Mononuclear cell (primary cell): ENCODE data around the gene NCKAP5. TPM values are rescaled to one million over a fixed set of nuclear protein-coding genes. Genes with fewer than 3 reads are reported as not detected.

Source experiments
- H3K27me3 ChIP-seq: 2 replicates; pipeline ENCODE4 v1.6.0; 2011; ENCODE audit warnings: low read length, control low read depth; ENCODE audit not compliant: insufficient read depth
- H3K4me1 ChIP-seq: 2 replicates; pipeline ENCODE4 v1.5.1; 2011; ENCODE audit warnings: mild to moderate bottlenecking, low read length, control low read depth; ENCODE audit not compliant: insufficient read depth
- H3K4me3 ChIP-seq: 2 replicates; pipeline ENCODE4 v1.5.1; 2011; ENCODE audit warnings: mild to moderate bottlenecking, low read length, moderate library complexity
- H3K9me3 ChIP-seq: 2 replicates; pipeline ENCODE4 v1.5.1; 2011; ENCODE audit warnings: low read depth, mild to moderate bottlenecking, control low read depth, low read length
- total RNA-seq: library from RNA; depleted of rRNA; stranded (reverse); fragments of >200 nt; gene quantifications from one replicate; pipeline ENCODE4 v1.2.3, GENCODE V29; 2012

Gene NCKAP5
- total RNA-seq, 1 donor, result under 0.01 TPM

- no peaks in the 10 kb centered on the region for H3K27me3 ChIP-seq
- no peaks in the 10 kb centered on the region for H3K4me1 ChIP-seq
- no peaks in the 10 kb centered on the region for H3K9me3 ChIP-seq
- no peak overlapping the region for H3K4me3 ChIP-seq
Observed at GRCh38 chr2:133078667-133079411, 489.4 kb downstream of the NCKAP5 start.

- H3K4me1 ChIP-seq, result no peaks in the 10 kb centered on the region
- no peak overlapping the region for H3K4me3 ChIP-seq
- H3K9me3 ChIP-seq, result no peaks in the 10 kb centered on the region
- no peaks in the 10 kb centered on the region for H3K27me3 ChIP-seq
Observed at GRCh38 chr2:133077269-133077822, 490.9 kb downstream of the NCKAP5 start.

- Histone ChIP-seq H3K4me1 (no peaks in the 10 kb centered on the region), H3K27me3 (no peaks in the 10 kb centered on the region), H3K4me3 (no peak overlapping the region), H3K9me3 (no peaks in the 10 kb centered on the region)
Observed at GRCh38 chr2:133072837-133073694, 495.2 kb downstream of the NCKAP5 start.

DNA sequence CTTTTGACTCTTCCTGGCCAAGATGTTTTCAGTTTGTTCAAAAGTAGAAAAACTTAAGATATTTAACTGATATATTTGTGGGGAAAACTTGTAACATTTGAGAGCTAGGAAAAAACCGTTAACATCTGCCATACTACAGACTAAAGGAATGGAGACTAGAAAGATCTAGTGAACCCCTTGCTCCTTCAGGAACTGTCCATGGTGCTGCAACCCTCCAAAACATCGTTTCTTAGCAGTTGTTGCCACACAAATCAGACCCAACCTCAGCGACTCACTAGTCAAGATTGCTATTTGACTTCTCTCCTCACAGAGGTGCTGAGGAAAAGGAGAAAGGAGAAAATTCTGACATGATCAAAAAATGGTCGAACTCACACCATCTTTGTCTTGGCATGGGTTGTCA is 504.5 kb downstream of the NCKAP5 start:
- Histone ChIP-seq H3K4me1 (no peaks in the 10 kb centered on the region), H3K4me3 (no peak overlapping the region), H3K9me3 (no peaks in the 10 kb centered on the region), H3K27me3 (no peaks in the 10 kb centered on the region)

GRCh38 chr2:133062931-133063665 is 505.2 kb downstream of the NCKAP5 start:
- no peaks in the 10 kb centered on the region for H3K4me1 ChIP-seq
- H3K27me3 ChIP-seq, result no peaks in the 10 kb centered on the region
- no peak overlapping the region for H3K4me3 ChIP-seq
- no peaks in the 10 kb centered on the region for H3K9me3 ChIP-seq

GRCh38 chr2:133061874-133062593 is 506.2 kb downstream of the NCKAP5 start:
- Histone ChIP-seq H3K9me3 (no peaks in the 10 kb centered on the region), H3K4me1 (no peaks in the 10 kb centered on the region), H3K4me3 (no peak overlapping the region), H3K27me3 (no peaks in the 10 kb centered on the region)

- no peaks in the 10 kb centered on the region for H3K4me1 ChIP-seq
- H3K27me3 ChIP-seq, result no peaks in the 10 kb centered on the region
- H3K4me3 ChIP-seq, result no peak overlapping the region
- no peaks in the 10 kb centered on the region for H3K9me3 ChIP-seq
Observed at GRCh38 chr2:133054297-133054696, 514.0 kb downstream of the NCKAP5 start.

GRCh38 chr2:133053541-133053940 is 514.7 kb downstream of the NCKAP5 start:
- Histone ChIP-seq H3K27me3 (no peaks in the 10 kb centered on the region), H3K4me1 (no peaks in the 10 kb centered on the region), H3K9me3 (no peaks in the 10 kb centered on the region), H3K4me3 (no peak overlapping the region)

DNA sequence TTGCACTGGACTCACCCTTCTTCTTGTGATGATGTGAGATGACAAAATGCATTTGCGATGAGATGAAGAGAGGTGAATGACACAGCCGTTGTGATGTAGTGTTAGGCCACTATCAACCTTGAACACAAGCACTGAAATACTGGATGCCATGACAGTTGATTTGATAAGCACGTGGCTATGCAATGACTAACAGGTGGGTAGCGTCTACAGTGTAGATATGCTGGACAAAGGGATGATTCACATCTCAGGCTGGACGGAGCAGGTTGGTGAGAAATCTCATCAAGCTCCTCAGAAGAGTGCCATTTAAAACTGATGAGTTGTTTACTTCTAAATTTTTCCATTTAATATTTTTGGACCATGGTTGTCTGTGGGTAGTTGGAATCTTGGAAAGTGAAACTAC is 522.5 kb downstream of the NCKAP5 start:
- no peaks in the 10 kb centered on the region for H3K27me3 ChIP-seq
- H3K4me3 ChIP-seq, result no peak overlapping the region

GRCh38 chr2:133044556-133044955 is 523.7 kb downstream of the NCKAP5 start:
- Histone ChIP-seq H3K4me3 (no peak overlapping the region), H3K4me1 (no peaks in the 10 kb centered on the region), H3K27me3 (no peaks in the 10 kb centered on the region), H3K9me3 (no peaks in the 10 kb centered on the region)

More for the DNA sequence above, 522.5 kb downstream of the NCKAP5 start:
- Histone ChIP-seq H3K4me1 (no peaks in the 10 kb centered on the region), H3K9me3 (no peaks in the 10 kb centered on the region)

DNA sequence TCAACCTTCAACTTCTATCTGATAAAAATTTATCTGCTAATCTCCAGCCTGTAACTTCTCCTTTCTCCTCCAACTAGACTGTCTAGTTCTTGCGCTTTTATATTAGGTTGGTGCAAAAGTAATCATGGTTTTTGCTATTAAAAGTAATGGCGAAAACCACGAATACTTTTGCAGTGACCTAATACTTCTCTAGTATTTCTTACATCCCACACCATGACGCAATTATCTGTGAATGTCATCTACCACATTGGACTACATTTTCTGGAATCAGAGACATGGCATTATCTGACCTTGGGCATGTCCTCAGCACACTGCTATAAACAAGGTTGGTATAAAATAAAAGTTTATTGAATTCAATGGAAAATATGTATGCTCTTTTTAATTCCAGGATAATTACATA is 528.1 kb downstream of the NCKAP5 start:
- H3K9me3 ChIP-seq, result no peaks in the 10 kb centered on the region
- no peaks in the 10 kb centered on the region for H3K27me3 ChIP-seq
- no peaks in the 10 kb centered on the region for H3K4me1 ChIP-seq
- no peak overlapping the region for H3K4me3 ChIP-seq

DNA sequence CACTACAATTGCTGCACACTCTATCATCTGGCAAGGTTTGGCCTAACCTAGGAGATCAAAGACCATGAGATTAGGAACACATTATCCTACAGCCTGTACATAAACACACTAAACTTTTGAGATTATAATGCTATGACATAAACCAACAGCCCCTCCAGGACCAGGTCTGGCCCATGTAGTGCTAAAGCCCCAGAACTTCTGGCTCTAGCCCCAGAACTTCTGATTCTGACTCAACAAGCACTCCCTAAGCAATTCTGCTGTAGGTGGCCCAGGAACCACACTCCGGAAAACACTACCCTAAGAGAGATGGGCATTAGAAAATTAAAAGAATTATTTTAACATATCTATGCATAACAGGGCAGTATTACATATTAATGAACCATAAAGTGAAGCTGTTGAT is 528.7 kb downstream of the NCKAP5 start:
- Histone ChIP-seq H3K4me3 (no peak overlapping the region), H3K4me1 (no peaks in the 10 kb centered on the region), H3K27me3 (no peaks in the 10 kb centered on the region), H3K9me3 (no peaks in the 10 kb centered on the region)

GRCh38 chr2:133026536-133027177 is 541.6 kb downstream of the NCKAP5 start:
- Histone ChIP-seq H3K9me3 (no peaks in the 10 kb centered on the region), H3K4me3 (no peak overlapping the region), H3K4me1 (no peaks in the 10 kb centered on the region), H3K27me3 (no peaks in the 10 kb centered on the region)

DNA sequence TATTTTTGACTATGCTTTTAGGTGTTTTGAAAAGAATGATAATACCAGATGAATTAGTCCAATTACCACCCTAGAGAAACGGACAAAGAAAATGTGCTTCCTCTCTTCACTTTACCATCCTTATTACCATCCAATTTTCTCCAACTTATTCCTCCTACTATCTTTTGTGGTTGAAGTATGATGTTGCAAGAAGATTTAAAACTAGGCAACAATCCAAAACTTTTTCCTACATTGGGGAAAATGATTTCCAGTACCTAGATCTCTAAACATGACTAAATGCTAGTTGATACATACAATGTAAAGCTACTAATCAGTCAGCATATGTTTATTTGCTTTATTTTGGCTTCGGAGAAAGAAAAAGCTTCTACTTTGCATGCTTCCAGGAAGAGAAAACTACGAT is 543.3 kb downstream of the NCKAP5 start:
- Histone ChIP-seq H3K4me3 (no peak overlapping the region), H3K4me1 (no peaks in the 10 kb centered on the region), H3K9me3 (no peaks in the 10 kb centered on the region), H3K27me3 (no peaks in the 10 kb centered on the region)
